ENCODE data around the gene ANAPC7. TPM values are rescaled to one million over a fixed set of nuclear protein-coding genes. Genes with fewer than 3 reads are reported as not detected.

ANAPC7 gene
- total RNA-seq, 1 experiment from 2014 or later = 85.8 TPM

DNA sequence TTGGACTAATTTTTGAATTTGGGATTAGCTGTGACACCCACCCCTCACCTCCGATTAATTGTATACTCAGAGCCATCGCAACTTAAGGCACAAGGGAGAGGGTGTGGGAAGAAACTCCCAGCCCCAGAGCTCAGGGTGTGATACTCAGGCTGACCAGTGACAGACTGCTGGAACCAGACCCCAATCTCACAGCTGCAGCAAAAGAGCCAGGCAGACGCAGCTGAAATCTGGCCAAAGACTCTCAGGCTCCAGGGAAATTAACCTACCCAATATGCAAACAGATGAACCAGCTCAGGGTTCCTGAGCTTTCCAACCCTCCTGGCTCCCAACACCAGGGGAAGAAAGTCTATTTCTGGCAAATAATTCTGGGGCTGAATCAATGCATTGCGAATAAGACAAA is 30.5 kb downstream of the ANAPC7 start:
- Histone ChIP-seq H3K27ac (ENCODE audit: low read length) (no peak overlapping the region), H3K4me3 (ENCODE audit: low read depth in 2 of 2, low read length in 2 of 2) (no peak overlapping the region), H3K9me3 (ENCODE audit: control insufficient read depth, insufficient read depth, low read depth, low read length) (no peaks in the 10 kb centered on the region), H3K36me3 (ENCODE audit: control insufficient read depth, insufficient read depth, low read length) (peaks cover 20% of the 10 kb centered on the region), H3K27me3 (ENCODE audit: control insufficient read depth, insufficient read depth, low read length) (no peaks in the 10 kb centered on the region), H3K4me1 (ENCODE audit: control insufficient read depth, insufficient read depth, low read length) (no peaks in the 10 kb centered on the region)
- no TSS peak for BruUV-seq (replicated peaks)
- POLR2A ChIA-PET = no interaction called here
- in situ Hi-C loops (cut with HindIII; ENCODE audit: low pct_unique_long_range_greater_than_20kb, low sequenced_read_pairs) = no loop called here
- CTCF ChIA-PET = interaction anchor here (1.0 kb wide), 1 partner anchor 58 kb away, joined by 5 read pairs; no protein-coding TSS in a partner anchor
- TF ChIP-seq TCF7L2 (IDR thresholded peaks at IDR 0.05; ENCODE audit: low read depth, low read length) = no peak
- TF ChIP-seq SIN3A (IDR thresholded peaks at IDR 0.05; ENCODE audit: borderline replicate concordance, insufficient read depth, low read depth, low read length) = no peak
- TF ChIP-seq, protein P1, sequence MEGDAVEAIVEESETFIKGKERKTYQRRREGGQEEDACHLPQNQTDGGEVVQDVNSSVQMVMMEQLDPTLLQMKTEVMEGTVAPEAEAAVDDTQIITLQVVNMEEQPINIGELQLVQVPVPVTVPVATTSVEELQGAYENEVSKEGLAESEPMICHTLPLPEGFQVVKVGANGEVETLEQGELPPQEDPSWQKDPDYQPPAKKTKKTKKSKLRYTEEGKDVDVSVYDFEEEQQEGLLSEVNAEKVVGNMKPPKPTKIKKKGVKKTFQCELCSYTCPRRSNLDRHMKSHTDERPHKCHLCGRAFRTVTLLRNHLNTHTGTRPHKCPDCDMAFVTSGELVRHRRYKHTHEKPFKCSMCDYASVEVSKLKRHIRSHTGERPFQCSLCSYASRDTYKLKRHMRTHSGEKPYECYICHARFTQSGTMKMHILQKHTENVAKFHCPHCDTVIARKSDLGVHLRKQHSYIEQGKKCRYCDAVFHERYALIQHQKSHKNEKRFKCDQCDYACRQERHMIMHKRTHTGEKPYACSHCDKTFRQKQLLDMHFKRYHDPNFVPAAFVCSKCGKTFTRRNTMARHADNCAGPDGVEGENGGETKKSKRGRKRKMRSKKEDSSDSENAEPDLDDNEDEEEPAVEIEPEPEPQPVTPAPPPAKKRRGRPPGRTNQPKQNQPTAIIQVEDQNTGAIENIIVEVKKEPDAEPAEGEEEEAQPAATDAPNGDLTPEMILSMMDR (IDR thresholded peaks at IDR 0.05) = no peak
- TF ChIP-seq, protein P2, sequence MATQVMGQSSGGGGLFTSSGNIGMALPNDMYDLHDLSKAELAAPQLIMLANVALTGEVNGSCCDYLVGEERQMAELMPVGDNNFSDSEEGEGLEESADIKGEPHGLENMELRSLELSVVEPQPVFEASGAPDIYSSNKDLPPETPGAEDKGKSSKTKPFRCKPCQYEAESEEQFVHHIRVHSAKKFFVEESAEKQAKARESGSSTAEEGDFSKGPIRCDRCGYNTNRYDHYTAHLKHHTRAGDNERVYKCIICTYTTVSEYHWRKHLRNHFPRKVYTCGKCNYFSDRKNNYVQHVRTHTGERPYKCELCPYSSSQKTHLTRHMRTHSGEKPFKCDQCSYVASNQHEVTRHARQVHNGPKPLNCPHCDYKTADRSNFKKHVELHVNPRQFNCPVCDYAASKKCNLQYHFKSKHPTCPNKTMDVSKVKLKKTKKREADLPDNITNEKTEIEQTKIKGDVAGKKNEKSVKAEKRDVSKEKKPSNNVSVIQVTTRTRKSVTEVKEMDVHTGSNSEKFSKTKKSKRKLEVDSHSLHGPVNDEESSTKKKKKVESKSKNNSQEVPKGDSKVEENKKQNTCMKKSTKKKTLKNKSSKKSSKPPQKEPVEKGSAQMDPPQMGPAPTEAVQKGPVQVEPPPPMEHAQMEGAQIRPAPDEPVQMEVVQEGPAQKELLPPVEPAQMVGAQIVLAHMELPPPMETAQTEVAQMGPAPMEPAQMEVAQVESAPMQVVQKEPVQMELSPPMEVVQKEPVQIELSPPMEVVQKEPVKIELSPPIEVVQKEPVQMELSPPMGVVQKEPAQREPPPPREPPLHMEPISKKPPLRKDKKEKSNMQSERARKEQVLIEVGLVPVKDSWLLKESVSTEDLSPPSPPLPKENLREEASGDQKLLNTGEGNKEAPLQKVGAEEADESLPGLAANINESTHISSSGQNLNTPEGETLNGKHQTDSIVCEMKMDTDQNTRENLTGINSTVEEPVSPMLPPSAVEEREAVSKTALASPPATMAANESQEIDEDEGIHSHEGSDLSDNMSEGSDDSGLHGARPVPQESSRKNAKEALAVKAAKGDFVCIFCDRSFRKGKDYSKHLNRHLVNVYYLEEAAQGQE (IDR thresholded peaks at IDR 0.05; ENCODE audit: insufficient read depth in 1 of 2, low read depth in 2 of 2, low read length in 1 of 2) = no peak
- TF ChIP-seq POLR2AphosphoS5 (IDR thresholded peaks at IDR 0.05; ENCODE audit: low read depth, low read length) = no peak
- DNase-seq (ENCODE audit: low read depth, low spot score) (no peak), ATAC-seq (no peak)
- intact Hi-C loops (cut with micrococcal nuclease; ENCODE audit: unreplicated experiment) = no loop called here

DNA sequence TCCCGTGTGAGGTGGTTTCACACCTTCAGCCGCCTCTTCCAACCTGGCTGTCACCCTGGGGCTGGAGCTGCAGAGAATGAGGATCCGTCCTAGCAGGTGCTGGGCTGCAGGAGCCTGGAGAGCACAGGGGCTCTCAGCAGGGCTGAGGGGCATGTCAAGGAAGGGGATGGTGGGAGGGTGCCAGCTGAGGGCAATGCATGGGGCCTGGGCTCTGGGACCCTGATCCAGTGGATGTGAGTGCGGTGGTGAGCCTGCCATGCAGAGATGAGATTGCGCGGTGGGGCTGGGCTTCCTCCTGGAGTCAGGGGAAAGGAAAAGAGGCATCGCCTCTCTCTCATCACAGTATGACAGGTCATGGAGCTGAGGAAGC is 31.5 kb downstream of the ANAPC7 start:
- ChIA-PET CTCF (interaction anchor here (0.7 to 1.0 kb wide), 2 partner anchors 21 to 59 kb away, joined by 5 read pairs; no protein-coding TSS in a partner anchor), POLR2A (no interaction called here)
- TF ChIP-seq, protein P1 (IDR thresholded peaks at IDR 0.05) = no peak
- no peak for TF ChIP-seq TCF7L2 (IDR thresholded peaks at IDR 0.05; ENCODE audit: low read depth, low read length)
- no peak for TF ChIP-seq SIN3A (IDR thresholded peaks at IDR 0.05; ENCODE audit: borderline replicate concordance, insufficient read depth, low read depth, low read length)
- TF ChIP-seq, protein P2 (IDR thresholded peaks at IDR 0.05; ENCODE audit: insufficient read depth in 1 of 2, low read depth in 2 of 2, low read length in 1 of 2) = no peak
- no peak for TF ChIP-seq POLR2AphosphoS5 (IDR thresholded peaks at IDR 0.05; ENCODE audit: low read depth, low read length)
- Histone ChIP-seq H3K4me3 (ENCODE audit: low read depth in 2 of 2, low read length in 2 of 2) (no peak overlapping the region), H3K27ac (ENCODE audit: low read length) (no peak overlapping the region), H3K4me1 (ENCODE audit: control insufficient read depth, insufficient read depth, low read length) (no peaks in the 10 kb centered on the region), H3K27me3 (ENCODE audit: control insufficient read depth, insufficient read depth, low read length) (no peaks in the 10 kb centered on the region), H3K9me3 (ENCODE audit: control insufficient read depth, insufficient read depth, low read depth, low read length) (no peaks in the 10 kb centered on the region), H3K36me3 (ENCODE audit: control insufficient read depth, insufficient read depth, low read length) (peaks cover 15% of the 10 kb centered on the region)
- ATAC-seq (no peak), DNase-seq (ENCODE audit: low read depth, low spot score) (no peak)
- no TSS peak for BruUV-seq (replicated peaks)
- in situ Hi-C loops (cut with HindIII; ENCODE audit: low pct_unique_long_range_greater_than_20kb, low sequenced_read_pairs) = no loop called here
- intact Hi-C loops (cut with micrococcal nuclease; ENCODE audit: unreplicated experiment) = no loop called here

Measured in Panc1 (cell line).